ENCODE results near the gene RAI1.

DNA sequence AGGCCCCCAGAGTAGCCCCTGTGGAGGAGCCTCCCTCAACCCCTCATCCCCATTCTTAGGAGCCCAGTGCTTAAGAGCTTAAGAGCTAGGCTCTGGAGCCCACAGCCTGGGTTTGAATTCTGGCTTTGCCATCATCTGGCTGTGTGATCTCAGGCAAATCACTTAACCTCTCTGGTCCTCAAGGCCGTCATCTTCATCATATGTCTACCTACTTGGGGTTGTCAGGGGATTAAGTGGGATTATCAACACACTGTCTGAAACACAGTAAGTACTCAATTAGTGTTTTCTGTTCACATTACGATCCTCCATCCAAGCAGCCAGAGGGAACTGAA lies 150.7 kb downstream of the RAI1 start:
- TF ChIP-seq, protein P1, sequence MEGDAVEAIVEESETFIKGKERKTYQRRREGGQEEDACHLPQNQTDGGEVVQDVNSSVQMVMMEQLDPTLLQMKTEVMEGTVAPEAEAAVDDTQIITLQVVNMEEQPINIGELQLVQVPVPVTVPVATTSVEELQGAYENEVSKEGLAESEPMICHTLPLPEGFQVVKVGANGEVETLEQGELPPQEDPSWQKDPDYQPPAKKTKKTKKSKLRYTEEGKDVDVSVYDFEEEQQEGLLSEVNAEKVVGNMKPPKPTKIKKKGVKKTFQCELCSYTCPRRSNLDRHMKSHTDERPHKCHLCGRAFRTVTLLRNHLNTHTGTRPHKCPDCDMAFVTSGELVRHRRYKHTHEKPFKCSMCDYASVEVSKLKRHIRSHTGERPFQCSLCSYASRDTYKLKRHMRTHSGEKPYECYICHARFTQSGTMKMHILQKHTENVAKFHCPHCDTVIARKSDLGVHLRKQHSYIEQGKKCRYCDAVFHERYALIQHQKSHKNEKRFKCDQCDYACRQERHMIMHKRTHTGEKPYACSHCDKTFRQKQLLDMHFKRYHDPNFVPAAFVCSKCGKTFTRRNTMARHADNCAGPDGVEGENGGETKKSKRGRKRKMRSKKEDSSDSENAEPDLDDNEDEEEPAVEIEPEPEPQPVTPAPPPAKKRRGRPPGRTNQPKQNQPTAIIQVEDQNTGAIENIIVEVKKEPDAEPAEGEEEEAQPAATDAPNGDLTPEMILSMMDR (IDR thresholded peaks at IDR 0.05), result no peak
- TF ChIP-seq POLR2A (IDR thresholded peaks at IDR 0.05), result no peak

All from adrenal gland (tissue), 5 donors.